ENCODE results near the gene MCIDAS. TPM values are rescaled to one million over a fixed set of nuclear protein-coding genes. Genes with fewer than 3 reads are reported as not detected.

The MCIDAS gene
- total RNA-seq, 1 experiment from 2014 or later = not detected

- H3K4me3 ChIP-seq = peak overlapping the region; percentile 46
- H3K36me3 ChIP-seq = no peaks in the 10 kb centered on the region
- no peaks in the 10 kb centered on the region; the same call in 1 of the 2 replicates for H3K27me3 ChIP-seq
- H3K9me3 ChIP-seq = no peaks in the 10 kb centered on the region
- peak; percentile 83 for DNase-seq
Measured at GRCh38 chr5:55176176-55176818, 50.8 kb downstream of the MCIDAS start.

GRCh38 chr5:55175781-55176175 is 51.3 kb downstream of the MCIDAS start:
- peak overlapping the region; percentile 46 for H3K4me3 ChIP-seq
- no peaks in the 10 kb centered on the region for H3K36me3 ChIP-seq
- H3K9me3 ChIP-seq = no peaks in the 10 kb centered on the region
- no peak for DNase-seq
- H3K27me3 ChIP-seq = no peaks in the 10 kb centered on the region; the same call in 1 of the 2 replicates

- Histone ChIP-seq H3K27me3 (no peaks in the 10 kb centered on the region; the same call in 1 of the 2 replicates), H3K4me3 (peak overlapping the region; percentile 49), H3K36me3 (no peaks in the 10 kb centered on the region), H3K9me3 (no peaks in the 10 kb centered on the region)
- no peak for DNase-seq
Measured at GRCh38 chr5:55173687-55174230, 53.4 kb downstream of the MCIDAS start.

- peak; percentile 79 for DNase-seq
- Histone ChIP-seq H3K36me3 (no peaks in the 10 kb centered on the region), H3K4me3 (peak within 1 kb of the TSS; percentile 49)
Measured at GRCh38 chr5:55172937-55173686, 54.0 kb downstream of the MCIDAS start, which contains the start of gene CDC20B. CDC20B (minus strand) TSS chr5:55173177; CDS start chr5:55173000, 177 bp downstream.

GRCh38 chr5:55172051-55172899 is 54.8 kb downstream of the MCIDAS start:
- peak; percentile 45 for DNase-seq
- H3K36me3 ChIP-seq = no peaks in the 10 kb centered on the region
- H3K27me3 ChIP-seq = no peaks in the 10 kb centered on the region; the same call in 1 of the 2 replicates
- H3K9me3 ChIP-seq = no peaks in the 10 kb centered on the region
- H3K4me3 ChIP-seq = peak overlapping the region; percentile 49

More at GRCh38 chr5:55172937-55173686, 54.0 kb downstream of the MCIDAS start, which contains the start of gene CDC20B:
- H3K9me3 ChIP-seq = no peaks in the 10 kb centered on the region
- H3K27me3 ChIP-seq = no peaks in the 10 kb centered on the region; the same call in 1 of the 2 replicates

- Histone ChIP-seq H3K27me3 (no peaks in the 10 kb centered on the region; the same call in 1 of the 2 replicates), H3K4me3 (no peak overlapping the region), H3K9me3 (no peaks in the 10 kb centered on the region), H3K36me3 (no peaks in the 10 kb centered on the region)
- no peak for DNase-seq
Measured at GRCh38 chr5:55171471-55171870, 55.6 kb downstream of the MCIDAS start.

Other genes with a start within 250 kb of the MCIDAS start
- 0.07 TPM in 1 of 2 replicates, not detected in the other for gene ESM1, start 241.7 kb downstream of the MCIDAS start, total RNA-seq (2014; rRNA removed; shearing (Covaris generic); ENCODE audit: low replicate concordance)
- gene GZMK, start 203.1 kb downstream of the MCIDAS start, total RNA-seq (2014; rRNA removed; shearing (Covaris generic); ENCODE audit: low replicate concordance) = not detected in 2 replicates
- gene GZMA, start 124.7 kb downstream of the MCIDAS start, total RNA-seq (2014; rRNA removed; shearing (Covaris generic); ENCODE audit: low replicate concordance) = not detected in 2 replicates
- gene GPX8, start 67.1 kb downstream of the MCIDAS start, total RNA-seq (2014; rRNA removed; shearing (Covaris generic); ENCODE audit: low replicate concordance) = 40.7 and 59.3 TPM in 2 replicates
- gene CDC20B, start 54.1 kb downstream of the MCIDAS start, total RNA-seq (2014; rRNA removed; shearing (Covaris generic); ENCODE audit: low replicate concordance) = not detected in 2 replicates
- 0.39 and 0.89 TPM in 2 replicates for gene CCNO, start 6.3 kb upstream of the MCIDAS start, total RNA-seq (2014; rRNA removed; shearing (Covaris generic); ENCODE audit: low replicate concordance)
- 18.4 and 32.9 TPM in 2 replicates for gene DHX29, start 80.4 kb upstream of the MCIDAS start, total RNA-seq (2014; rRNA removed; shearing (Covaris generic); ENCODE audit: low replicate concordance)
- gene MTREX, start 80.7 kb upstream of the MCIDAS start, total RNA-seq (2014; rRNA removed; shearing (Covaris generic); ENCODE audit: low replicate concordance) = 73.7 and 136 TPM in 2 replicates

All from MG63 (cell line).